GM21786 (cell line): ENCODE measurements around the gene CRACR2A.

ENCODE experiments used
- ATAC-seq: cut with Tn5 transposase; IDR thresholded peaks from one replicate; pipeline ENCODE4 v1.9.1; 2021; ENCODE audit not compliant: unreplicated experiment

CRACR2A gene

GRCh38 chr12:3568695-3569094, 184.2 kb downstream of the CRACR2A start:
- no peak for ATAC-seq

- ATAC-seq = no peak
Measured at GRCh38 chr12:3565985-3566384, 186.9 kb downstream of the CRACR2A start.
